ENCODE data around the gene LTBP2. TPM values are rescaled to one million over a fixed set of nuclear protein-coding genes. Genes with fewer than 3 reads are reported as not detected.

Gene LTBP2
- total RNA-seq, 1 experiment from 2014 or later, result 1.5 TPM

- Histone ChIP-seq H3K9ac (ENCODE audit: low read length) (no peak overlapping the region), H2AFZ (ENCODE audit: low read depth, low read length, poor library complexity, severe bottlenecking) (no peak overlapping the region), H3K9me3 (ENCODE audit: control insufficient read depth in 1 of 2, insufficient read depth in 1 of 2, low read depth in 1 of 2, low read length in 2 of 2) (no peaks in the 10 kb centered on the region), H3K4me2 (ENCODE audit: low read length) (no peak overlapping the region), H3K27ac (ENCODE audit: low read depth, low read length) (no peak overlapping the region), H3K79me2 (ENCODE audit: insufficient read depth, low read length) (no peaks in the 10 kb centered on the region), H3K4me1 (ENCODE audit: control insufficient read depth in 1 of 2, insufficient read depth in 2 of 2, low read length in 2 of 2) (peaks cover 0 to 20% of the 10 kb centered on the region in 2 experiments; a peak in 1 of 4 replicates), H3K36me3 (ENCODE audit: control insufficient read depth in 1 of 2, insufficient read depth in 2 of 2, low read length in 2 of 2) (no peaks in the 10 kb centered on the region), H3K4me3 (replicated peaks in 1 of 2; ENCODE audit: low read depth in 1 of 2, low read length in 2 of 2) (no peak overlapping the region), H4K20me1 (ENCODE audit: insufficient read depth) (no peaks in the 10 kb centered on the region), H3K27me3 (ENCODE audit: insufficient read depth, low read length) (no peaks in the 10 kb centered on the region), H3K9me2 (ENCODE audit: insufficient read depth) (no peaks in the 10 kb centered on the region)
- POLR2A ChIA-PET, result interaction anchor here (1.2 kb wide), 1 partner anchor 295 kb away, joined by 4 read pairs; no protein-coding TSS in a partner anchor
- no TSS peak for BruUV-seq (replicated peaks)
- ATAC-seq, result no peak
- CTCF ChIA-PET, result interaction anchor here (0.9 to 3.8 kb wide), 24 partner anchors 9 to 296 kb away, joined by 3 to 111 read pairs (median 6); partner anchors contain the start of gene YLPM1
- intact Hi-C loops (cut with micrococcal nuclease), result loop anchor here (1.0 to 2.0 kb wide), 2 partner anchors 195 to 295 kb away; no protein-coding TSS in a partner anchor
- TF ChIP-seq EGR1 (IDR thresholded peaks at IDR 0.05; ENCODE audit: low read depth) (no peak), ATF3 (IDR thresholded peaks at IDR 0.05) (no peak), SIN3A (IDR thresholded peaks at IDR 0.05; ENCODE audit: low read depth) (no peak), EZH2phosphoT487 (IDR thresholded peaks at IDR 0.05; ENCODE audit: borderline replicate concordance) (no peak), ZBTB33 (IDR thresholded peaks at IDR 0.05; ENCODE audit: extremely low read depth, insufficient replicate concordance, low read length) (no peak), REST (IDR thresholded peaks at IDR 0.05; ENCODE audit: low read depth) (no peak), JUND (IDR thresholded peaks at IDR 0.05) (no peak), CEBPB (IDR thresholded peaks at IDR 0.05; ENCODE audit: low read depth) (no peak), SRF (IDR thresholded peaks at IDR 0.05; ENCODE audit: low read depth) (no peak), YY1 (IDR thresholded peaks at IDR 0.05; ENCODE audit: extremely low read depth, insufficient replicate concordance, low read depth, low read length) (no peak), ZNF274 (IDR thresholded peaks at IDR 0.05; ENCODE audit: low read depth, low read length) (no peak), POLR2AphosphoS5 (IDR thresholded peaks at IDR 0.05; ENCODE audit: low read depth, low read length) (no peak)
- DNase-seq (ENCODE audit: low read depth, low spot score), result no peak
- RAD21 ChIA-PET (ENCODE audit: low non-redundant PET in 1 of 2, low total read pairs in 2 of 2, uncharacterized antibody in 2 of 2, unreplicated experiment in 2 of 2), result interaction anchor here (1.2 to 1.7 kb wide), 7 partner anchors 9 to 296 kb away, joined by 3 to 16 read pairs (median 5); no protein-coding TSS in a partner anchor
Measured at GRCh38 chr14:74609721-74610120, 2.3 kb downstream of the LTBP2 start.
